K562 (cell line): Measurements from ENCODE around the gene VWA7. TPM values are rescaled to one million over a fixed set of nuclear protein-coding genes. Genes with fewer than 3 reads are reported as not detected.
A peak's percentile ranks its signal among the peaks of the same experiment; 100 is the strongest.

Source experiments
- EHMT2 ChIP-seq: fragments of 450-650 bp; IDR thresholded peaks from 2 replicates; pipeline ENCODE4 v1.6.1; 2018; ENCODE audit warnings: antibody characterized with exemption
- HIVEP1 ChIP-seq: fragments of 250-450 bp; sonication (Bioruptor Pico); IDR thresholded peaks from 2 replicates; pipeline ENCODE4 v1.4.0; 2020; ENCODE audit warnings: mild to moderate bottlenecking
- MIER1 ChIP-seq: fragments of 450-650 bp; IDR thresholded peaks from 2 replicates; pipeline ENCODE4 v1.6.1; 2016; ENCODE audit warnings: antibody characterized with exemption, mild to moderate bottlenecking, low read depth
- MTA3 ChIP-seq: fragments of 450-650 bp; formaldehyde crosslinking; IDR thresholded peaks from 2 replicates; pipeline ENCODE4 v1.6.1; 2017; ENCODE audit warnings: mild to moderate bottlenecking, borderline replicate concordance
- PYGO2 ChIP-seq: fragments of 450-650 bp; IDR thresholded peaks from 2 replicates; pipeline ENCODE4 v1.6.1; 2016; ENCODE audit warnings: mild to moderate bottlenecking, missing genetic modification characterization, moderate library complexity, missing compliant biosample characterization
- RCOR1 ChIP-seq, 2 experiments: IDR thresholded peaks; 2 replicates each; pipeline ENCODE4 v1.6.1; 2012; ENCODE audit warnings: low read depth in 2 of 2, low read length in 2 of 2, borderline replicate concordance in 1 of 2, improper control_type of control experiment in 1 of 2
- RFX5 ChIP-seq: IDR thresholded peaks from 2 replicates; pipeline ENCODE4 v1.6.1; 2011; ENCODE audit warnings: low read depth, mild to moderate bottlenecking, improper control_type of control experiment, low read length
- TGIF2 ChIP-seq: sonication (generic); formaldehyde crosslinking; IDR thresholded peaks from 2 replicates; pipeline ENCODE4 v1.8.1; 2022; ENCODE audit warnings: mild to moderate bottlenecking, missing genetic modification reagents, moderate library complexity
- ZSCAN32 ChIP-seq: fragments of 450-650 bp; formaldehyde crosslinking; IDR thresholded peaks from 2 replicates; pipeline ENCODE4 v1.4.0; 2020; ENCODE audit warnings: mild to moderate bottlenecking, moderate library complexity
- polyA plus RNA-seq, 8 experiments: library from polyadenylated mRNA; depleted of rRNA in 4 of 8; stranded (reverse) in 5 of 8; unstranded in 3 of 8; fragments of >200 nt; fragmentation: Nextera tagmentation in 2 of 8; fragmentation: Illumina TruSeq in 1 of 8; extraction: Ambion mirVana in 2 of 8; extraction: Trizol in 1 of 8; gene quantifications; 2 replicates each; pipeline versions ENCODE4 v1.2.1 to v1.2.3, GENCODE V29; 2011 to 2014; ENCODE audit warnings: inconsistent platforms in 1 of 8, missing spikeins in 1 of 8
- total RNA-seq, 7 experiments: library from RNA; depleted of rRNA in 6 of 7; stranded (reverse); fragments of >200 nt in 6 of 7; fragmentation: Illumina TruSeq in 2 of 7; extraction: Trizol in 2 of 7; gene quantifications; 2 replicates each; pipeline versions ENCODE4 v1.2.1 to v1.2.3, GENCODE V29; 2011 to 2021; ENCODE audit warnings: low replicate concordance in 1 of 7
- TF ChIP-seq, protein P1 (sequence below): sonication (generic); formaldehyde crosslinking; IDR thresholded peaks from 2 replicates; pipeline ENCODE4 v1.8.0; 2022; ENCODE audit warnings: mild to moderate bottlenecking, missing genetic modification reagents
- TF ChIP-seq, protein P2 (sequence below): sonication (generic); formaldehyde crosslinking; IDR thresholded peaks from 2 replicates; pipeline ENCODE4 v1.8.0; 2022; ENCODE audit warnings: missing genetic modification reagents, mild to moderate bottlenecking, borderline replicate concordance
- TF ChIP-seq, protein P3 (sequence below): fragments of 250-450 bp; sonication (Bioruptor Pico); IDR thresholded peaks from 2 replicates; pipeline ENCODE4 v1.9.0; 2021; ENCODE audit warnings: mild to moderate bottlenecking, inconsistent platforms
- TF ChIP-seq, protein P4 (sequence below): fragments of 250-450 bp; sonication (Bioruptor Pico); IDR thresholded peaks from 2 replicates; pipeline ENCODE4 v1.5.1; 2021; ENCODE audit warnings: mild to moderate bottlenecking
- TF ChIP-seq, protein P5 (sequence below): fragments of 250-450 bp; sonication (Bioruptor Pico); IDR thresholded peaks from 2 replicates; pipeline ENCODE4 v1.5.0; 2021; ENCODE audit warnings: mild to moderate bottlenecking, moderate library complexity

VWA7 gene
- total and polyA plus RNA-seq, 9 of the 15 experiments (the other 6 are each of a cell fraction or from before 2014, with no cell fraction given), result 0.18 to 2.9 (median 0.95) TPM

DNA sequence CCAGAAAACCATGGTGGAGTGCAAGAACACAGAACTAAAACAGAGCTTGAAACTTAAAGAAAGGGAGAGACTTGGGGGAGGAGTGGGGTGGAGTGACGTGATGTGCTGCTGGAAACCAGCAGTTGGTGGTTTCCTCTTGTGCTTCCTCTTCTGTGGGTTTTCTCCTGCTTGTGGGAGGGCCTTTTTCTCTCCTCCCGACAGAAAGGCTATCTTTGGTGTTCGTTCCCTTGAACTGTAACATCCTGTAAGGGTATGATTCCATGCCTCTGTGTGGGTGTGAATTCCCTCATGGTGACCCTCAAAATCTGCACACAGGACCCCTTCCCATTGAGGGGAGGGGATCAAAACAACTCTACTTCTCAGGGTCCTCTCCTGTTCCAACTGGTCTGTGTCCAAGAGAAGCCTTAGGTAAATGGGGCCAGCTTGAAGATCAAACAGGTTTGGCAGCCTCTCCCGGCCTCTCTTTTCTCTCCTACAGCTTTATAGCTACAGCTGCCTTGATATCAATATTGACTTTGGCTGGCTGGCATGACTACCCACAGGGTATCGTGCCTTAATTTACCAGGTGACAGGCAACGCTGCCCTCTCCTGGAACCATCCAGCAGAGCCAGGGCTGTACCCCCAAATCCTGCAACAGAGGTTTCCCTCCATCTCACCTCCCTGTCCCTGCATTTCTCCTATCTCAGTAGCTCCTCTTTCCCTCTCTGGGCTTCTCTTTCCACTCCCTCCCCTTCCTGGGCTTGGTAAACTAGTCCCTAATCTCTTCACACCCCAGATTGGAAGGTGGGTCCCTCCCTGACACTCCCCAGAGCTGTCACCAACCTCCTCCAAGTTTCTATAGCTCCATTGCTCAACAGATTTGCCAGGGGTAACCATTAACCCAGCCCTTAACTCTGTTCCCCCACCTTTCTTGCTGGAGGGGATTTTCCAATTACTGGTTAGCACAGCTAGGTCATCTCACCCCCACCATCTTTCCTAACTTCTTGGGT is 38.8 kb downstream of the VWA7 start (continued):
- TF ChIP-seq TGIF2 (CRISPR knock-in tag) (no peak), ZSCAN32 (CRISPR knock-in tag) (no peak), PYGO2 (tag) (0 out of 2 replicates have a peak, but pooled peaks have one; percentile 67), MTA3 (no peak), MIER1 (no peak), RFX5 (no peak), RCOR1 (IDR thresholded peaks at IDR 0.05; ENCODE audit: borderline replicate concordance in 1 of 2, low read depth in 2 of 2, low read length in 2 of 2) (peak in 1 of 2 experiments; percentile 94; a peak in 3 of 4 replicates), EHMT2 (peak; percentile 72), HIVEP1 (CRISPR knock-in tag) (peak; percentile 78; the same call in 1 of the 2 replicates)
- TF ChIP-seq, protein P1, sequence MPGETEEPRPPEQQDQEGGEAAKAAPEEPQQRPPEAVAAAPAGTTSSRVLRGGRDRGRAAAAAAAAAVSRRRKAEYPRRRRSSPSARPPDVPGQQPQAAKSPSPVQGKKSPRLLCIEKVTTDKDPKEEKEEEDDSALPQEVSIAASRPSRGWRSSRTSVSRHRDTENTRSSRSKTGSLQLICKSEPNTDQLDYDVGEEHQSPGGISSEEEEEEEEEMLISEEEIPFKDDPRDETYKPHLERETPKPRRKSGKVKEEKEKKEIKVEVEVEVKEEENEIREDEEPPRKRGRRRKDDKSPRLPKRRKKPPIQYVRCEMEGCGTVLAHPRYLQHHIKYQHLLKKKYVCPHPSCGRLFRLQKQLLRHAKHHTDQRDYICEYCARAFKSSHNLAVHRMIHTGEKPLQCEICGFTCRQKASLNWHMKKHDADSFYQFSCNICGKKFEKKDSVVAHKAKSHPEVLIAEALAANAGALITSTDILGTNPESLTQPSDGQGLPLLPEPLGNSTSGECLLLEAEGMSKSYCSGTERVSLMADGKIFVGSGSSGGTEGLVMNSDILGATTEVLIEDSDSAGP, result peak; percentile 63; the same call in 1 of the 2 replicates
- TF ChIP-seq, protein P2, sequence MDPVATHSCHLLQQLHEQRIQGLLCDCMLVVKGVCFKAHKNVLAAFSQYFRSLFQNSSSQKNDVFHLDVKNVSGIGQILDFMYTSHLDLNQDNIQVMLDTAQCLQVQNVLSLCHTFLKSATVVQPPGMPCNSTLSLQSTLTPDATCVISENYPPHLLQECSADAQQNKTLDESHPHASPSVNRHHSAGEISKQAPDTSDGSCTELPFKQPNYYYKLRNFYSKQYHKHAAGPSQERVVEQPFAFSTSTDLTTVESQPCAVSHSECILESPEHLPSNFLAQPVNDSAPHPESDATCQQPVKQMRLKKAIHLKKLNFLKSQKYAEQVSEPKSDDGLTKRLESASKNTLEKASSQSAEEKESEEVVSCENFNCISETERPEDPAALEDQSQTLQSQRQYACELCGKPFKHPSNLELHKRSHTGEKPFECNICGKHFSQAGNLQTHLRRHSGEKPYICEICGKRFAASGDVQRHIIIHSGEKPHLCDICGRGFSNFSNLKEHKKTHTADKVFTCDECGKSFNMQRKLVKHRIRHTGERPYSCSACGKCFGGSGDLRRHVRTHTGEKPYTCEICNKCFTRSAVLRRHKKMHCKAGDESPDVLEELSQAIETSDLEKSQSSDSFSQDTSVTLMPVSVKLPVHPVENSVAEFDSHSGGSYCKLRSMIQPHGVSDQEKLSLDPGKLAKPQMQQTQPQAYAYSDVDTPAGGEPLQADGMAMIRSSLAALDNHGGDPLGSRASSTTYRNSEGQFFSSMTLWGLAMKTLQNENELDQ (CRISPR knock-in tag), result no peak
- TF ChIP-seq, protein P3, sequence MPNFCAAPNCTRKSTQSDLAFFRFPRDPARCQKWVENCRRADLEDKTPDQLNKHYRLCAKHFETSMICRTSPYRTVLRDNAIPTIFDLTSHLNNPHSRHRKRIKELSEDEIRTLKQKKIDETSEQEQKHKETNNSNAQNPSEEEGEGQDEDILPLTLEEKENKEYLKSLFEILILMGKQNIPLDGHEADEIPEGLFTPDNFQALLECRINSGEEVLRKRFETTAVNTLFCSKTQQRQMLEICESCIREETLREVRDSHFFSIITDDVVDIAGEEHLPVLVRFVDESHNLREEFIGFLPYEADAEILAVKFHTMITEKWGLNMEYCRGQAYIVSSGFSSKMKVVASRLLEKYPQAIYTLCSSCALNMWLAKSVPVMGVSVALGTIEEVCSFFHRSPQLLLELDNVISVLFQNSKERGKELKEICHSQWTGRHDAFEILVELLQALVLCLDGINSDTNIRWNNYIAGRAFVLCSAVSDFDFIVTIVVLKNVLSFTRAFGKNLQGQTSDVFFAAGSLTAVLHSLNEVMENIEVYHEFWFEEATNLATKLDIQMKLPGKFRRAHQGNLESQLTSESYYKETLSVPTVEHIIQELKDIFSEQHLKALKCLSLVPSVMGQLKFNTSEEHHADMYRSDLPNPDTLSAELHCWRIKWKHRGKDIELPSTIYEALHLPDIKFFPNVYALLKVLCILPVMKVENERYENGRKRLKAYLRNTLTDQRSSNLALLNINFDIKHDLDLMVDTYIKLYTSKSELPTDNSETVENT (CRISPR knock-in tag), result peak; percentile 83
- TF ChIP-seq, protein P4, sequence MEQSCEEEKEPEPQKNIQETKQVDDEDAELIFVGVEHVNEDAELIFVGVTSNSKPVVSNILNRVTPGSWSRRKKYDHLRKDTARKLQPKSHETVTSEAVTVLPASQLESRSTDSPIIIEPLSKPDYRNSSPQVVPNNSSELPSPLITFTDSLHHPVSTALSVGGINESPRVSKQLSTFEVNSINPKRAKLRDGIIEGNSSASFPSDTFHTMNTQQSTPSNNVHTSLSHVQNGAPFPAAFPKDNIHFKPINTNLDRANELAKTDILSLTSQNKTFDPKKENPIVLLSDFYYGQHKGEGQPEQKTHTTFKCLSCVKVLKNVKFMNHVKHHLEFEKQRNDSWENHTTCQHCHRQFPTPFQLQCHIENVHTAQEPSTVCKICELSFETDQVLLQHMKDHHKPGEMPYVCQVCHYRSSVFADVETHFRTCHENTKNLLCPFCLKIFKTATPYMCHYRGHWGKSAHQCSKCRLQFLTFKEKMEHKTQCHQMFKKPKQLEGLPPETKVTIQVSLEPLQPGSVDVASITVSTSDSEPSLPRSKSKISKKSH, result no peak
- TF ChIP-seq, protein P5, sequence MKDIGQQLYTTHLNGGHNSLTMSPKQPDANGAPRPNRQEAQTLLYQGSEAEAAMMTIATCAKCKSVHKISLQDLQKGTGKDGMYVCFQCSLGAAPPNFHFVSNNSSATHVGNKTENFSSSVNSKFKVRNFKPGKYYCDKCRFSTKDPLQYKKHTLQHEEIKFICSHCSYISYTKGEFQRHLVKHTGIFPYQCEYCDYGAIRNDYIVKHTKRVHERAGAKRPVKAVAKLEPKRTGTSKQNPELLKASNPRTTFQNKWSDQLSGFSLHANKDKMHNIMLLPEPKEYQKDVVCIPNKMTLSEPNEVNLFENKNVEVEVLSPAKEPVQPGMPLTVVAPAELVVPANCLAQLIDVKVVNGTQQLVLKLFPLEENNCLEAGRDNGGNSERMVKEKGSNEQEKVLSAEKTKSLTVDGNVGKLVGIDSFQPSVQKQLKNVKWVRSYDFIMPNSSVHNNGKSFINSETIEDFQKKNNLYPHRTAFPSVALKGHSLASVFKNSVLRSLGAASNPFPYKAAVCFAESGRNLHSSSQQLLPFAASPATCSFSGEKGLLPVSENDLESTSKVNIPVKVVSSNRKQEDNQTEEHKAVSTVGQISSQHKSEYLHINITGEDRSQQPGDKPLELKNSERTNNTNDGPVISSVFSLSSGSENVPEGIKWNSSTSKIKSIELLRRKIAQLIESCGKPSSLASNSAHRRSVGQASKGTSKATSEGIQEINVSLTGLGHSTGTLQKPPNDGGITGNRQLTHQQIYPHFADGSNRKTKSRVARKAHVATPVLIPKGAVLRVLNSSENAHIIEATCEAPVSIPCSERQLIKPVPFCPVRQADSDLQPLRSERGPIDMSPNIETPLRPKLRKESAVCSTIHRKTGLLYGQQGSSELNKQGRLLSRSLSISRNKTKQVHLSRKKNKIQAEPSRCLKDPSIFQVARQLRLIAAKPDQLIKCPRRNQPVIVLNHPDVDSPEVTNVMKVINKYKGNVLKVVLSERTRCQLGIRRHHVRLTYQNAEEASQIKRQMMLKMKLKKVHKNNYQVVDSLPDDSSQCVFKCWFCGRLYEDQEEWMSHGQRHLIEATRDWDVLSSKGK, result no peak
